ENCODE data around the gene GRIN1.

GRIN1 gene

GRCh38 chr9:137180491-137180890 is 41.5 kb downstream of the GRIN1 start:
- no peak for DNase-seq

GRCh38 chr9:137181680-137182079 is 42.7 kb downstream of the GRIN1 start:
- DNase-seq = no peak

- DNase-seq = no peak
Measured at GRCh38 chr9:137182836-137183235, 43.9 kb downstream of the GRIN1 start.

DNA sequence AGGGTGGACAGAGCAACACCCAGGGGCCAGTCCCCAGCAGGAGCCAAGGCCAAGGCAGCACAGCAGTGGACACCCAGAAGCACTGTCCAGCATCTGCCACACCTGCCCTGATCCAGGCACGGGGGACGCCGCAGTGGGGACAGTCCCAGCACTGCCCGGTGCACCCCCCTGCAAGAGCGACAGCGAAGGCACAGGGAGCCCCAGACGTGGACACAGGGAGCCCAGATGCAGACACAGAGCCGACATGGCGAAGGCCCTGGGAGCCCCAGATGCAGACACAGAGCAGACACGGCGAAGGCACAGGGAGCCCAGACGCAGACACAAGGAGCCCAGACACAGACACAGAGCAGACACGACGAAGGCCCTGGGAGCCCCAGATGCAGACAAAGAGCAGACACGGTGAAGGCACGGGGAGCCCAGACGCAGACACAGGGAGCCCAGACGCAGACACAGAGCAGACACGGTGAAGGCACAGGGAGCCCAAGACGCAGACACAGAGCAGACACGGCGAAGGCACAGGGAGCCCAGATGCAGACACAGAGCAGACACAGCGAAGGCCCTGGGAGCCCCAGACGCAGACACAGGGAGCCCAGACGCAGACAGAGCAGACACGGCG is 45.1 kb downstream of the GRIN1 start:
- no peak for DNase-seq

DNA sequence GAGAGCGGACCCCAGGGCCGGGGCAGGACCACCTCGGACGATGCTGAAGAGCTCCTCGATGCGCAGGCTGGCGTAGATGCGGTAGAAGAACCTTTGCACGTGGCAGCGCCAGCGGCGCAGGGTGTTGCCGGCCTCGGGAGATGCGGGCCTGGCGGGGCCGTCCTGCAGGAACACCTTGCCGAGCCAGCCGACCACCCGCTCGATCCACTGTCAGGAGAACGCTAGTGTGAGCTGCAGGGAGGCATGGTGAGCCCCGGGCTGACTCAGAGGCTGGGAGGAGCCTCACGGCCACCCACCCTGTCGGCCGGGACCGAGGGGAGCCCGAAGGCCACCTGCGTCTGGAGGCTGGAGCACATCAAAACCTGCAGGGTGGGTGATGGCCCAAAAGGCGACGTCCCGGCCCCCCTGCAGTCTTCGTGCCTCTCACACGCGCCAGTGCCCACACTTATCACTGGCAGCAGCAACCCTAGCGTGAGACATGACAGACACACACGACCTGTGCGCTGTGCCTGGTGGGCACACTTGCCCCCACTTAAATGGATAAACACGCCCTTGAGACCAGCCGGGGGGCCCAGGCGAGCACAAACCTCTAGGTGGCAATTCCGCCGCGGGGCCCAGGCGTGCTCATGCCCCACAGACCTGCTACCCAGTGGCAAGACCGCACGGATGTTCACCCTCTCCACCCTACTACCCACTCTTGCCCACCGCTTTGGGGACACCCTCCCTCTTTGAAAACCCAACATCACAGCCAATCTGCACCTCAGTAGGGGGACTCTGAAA is 46.1 kb downstream of the GRIN1 start:
- DNase-seq = no peak

DNA sequence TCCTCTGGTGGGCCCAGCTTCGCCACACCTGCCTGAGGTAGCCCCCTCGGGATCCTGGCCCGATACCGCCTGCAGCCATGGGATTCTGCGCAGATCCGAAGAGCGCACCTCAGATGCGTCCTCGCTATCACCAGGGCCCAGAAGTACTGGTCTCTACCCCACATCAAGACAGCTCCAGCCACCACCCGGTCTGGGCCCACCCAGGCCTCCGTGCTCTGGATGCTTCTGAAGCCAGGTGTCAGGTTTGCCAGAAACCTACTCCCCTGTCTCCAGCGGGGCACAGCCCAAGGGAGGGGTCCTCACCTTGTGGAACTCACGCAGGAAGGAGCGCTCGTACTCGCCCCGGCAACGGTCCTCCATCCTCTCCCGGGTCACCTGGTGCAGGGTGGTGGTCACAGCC is 47.0 kb downstream of the GRIN1 start:
- DNase-seq = no peak

GRCh38 chr9:137186385-137186784 is 47.4 kb downstream of the GRIN1 start:
- DNase-seq = no peak

DNA sequence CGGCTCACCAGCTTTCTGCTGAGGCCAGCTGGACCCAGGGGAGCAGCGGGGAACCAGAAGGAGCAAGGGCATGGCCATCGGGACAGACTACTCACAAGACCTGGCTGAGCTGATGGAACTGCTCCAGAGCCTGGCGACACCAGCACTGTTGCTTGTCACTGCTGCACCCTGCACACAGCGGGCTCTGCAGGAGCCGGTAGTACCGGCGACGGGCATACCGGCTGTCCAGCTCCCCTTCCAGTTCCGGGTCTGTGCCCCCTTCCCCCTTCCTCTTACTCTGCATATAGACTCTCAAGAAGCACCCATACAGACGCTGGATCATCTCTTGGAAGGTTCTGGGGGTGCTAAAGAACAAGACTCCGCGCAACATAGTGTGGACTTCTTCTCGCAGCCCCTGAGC is 48.4 kb downstream of the GRIN1 start:
- DNase-seq = no peak

- no peak for DNase-seq
Measured at GRCh38 chr9:137188086-137188489, 49.1 kb downstream of the GRIN1 start.

DNA sequence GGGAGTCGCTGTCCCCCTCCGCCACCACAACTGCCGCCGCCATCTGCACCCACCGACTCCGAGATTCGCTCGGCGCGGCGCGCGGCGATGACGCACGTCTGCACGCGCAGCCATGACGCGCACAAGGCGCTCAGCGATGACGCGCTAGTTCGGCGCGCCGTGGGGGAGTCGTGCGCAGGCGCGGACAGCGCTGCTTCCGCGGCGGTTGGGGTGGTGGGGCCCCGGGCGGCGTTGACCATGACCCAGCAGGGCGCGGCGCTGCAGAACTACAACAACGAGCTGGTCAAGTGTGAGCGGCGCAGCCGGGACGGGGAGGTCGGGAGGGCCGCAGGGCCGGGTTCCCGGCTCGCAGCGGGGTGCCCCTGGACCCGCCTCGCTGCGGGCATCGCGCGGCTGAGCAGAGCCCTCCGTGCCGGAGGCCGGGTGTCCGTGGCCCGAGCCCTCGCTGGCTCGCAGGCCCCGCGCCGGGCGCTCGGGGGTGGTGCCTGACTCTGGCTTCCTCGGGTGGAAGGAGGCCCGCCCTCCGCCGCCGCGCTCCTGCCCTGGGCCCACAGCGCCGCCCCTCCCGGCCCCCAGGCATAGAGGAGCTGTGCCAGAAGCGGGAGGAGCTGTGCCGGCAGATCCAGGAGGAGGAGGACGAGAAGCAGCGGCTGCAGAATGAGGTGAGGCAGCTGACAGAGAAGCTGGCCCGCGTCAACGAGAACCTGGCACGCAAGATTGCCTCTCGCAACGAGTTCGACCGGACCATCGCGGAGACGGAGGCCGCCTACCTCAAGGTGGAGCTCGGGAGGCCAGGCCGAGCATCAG is 49.7 kb downstream of the GRIN1 start, which contains the start of the genes ANAPC2 and SSNA1:
TSS of gene ANAPC2 (minus strand) at position 71 of the 807 bp plus-strand sequence. CDS start at position 43, 28 bp downstream.
TSS of gene SSNA1 (plus strand) at position 187 of the 807 bp plus-strand sequence. CDS start at position 238, 51 bp downstream.
- peak; percentile 91 for DNase-seq

DNA sequence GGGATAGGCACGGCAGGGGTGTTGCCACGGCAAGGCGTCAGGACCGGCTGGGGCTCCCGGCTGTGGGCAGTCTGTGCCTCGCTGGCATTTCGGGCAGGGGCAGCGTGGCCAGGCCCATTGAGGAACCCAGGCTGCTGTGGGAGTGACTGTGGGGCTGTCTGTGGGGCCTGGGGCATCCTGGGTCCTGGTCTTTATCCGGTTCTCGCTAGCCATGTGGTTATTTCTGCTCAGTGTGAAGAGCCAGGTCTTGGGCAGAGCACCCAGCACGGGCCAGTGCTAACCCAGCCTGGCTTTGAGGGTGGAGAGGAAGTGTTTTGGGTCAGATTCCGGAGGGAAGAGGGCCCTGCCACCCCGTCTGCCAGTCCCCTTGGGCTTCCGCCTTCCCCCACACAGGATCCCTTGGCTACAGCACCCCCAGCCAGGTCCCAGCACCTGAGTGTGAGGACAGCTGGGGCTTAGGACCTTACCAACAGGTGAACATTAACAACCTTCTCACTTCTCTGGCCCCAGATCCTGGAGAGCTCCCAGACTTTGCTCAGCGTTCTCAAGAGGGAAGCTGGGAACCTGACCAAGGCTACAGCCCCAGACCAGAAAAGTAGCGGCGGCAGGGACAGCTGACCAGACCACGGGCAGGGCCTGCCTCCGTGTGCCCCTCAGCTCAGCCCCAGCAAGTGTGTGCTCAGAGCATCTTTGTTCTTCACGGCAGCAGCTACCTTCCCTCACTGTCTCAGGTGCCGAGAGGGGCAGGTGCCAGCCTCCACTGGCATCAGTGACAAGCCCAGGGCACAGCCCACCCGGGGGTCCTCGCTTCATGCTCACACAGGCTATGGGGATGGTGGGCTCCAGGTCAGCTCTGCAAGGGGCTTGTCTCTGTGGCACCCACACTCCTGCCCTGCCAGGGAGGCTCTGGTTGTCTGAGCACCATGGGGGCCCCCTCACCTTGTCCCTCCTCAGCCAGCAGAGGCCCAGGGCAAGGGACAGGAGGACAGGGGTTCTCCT is 50.6 kb downstream of the GRIN1 start:
- no peak for DNase-seq

GRCh38 chr9:137190315-137190856 is 51.4 kb downstream of the GRIN1 start:
- no peak for DNase-seq

DNA sequence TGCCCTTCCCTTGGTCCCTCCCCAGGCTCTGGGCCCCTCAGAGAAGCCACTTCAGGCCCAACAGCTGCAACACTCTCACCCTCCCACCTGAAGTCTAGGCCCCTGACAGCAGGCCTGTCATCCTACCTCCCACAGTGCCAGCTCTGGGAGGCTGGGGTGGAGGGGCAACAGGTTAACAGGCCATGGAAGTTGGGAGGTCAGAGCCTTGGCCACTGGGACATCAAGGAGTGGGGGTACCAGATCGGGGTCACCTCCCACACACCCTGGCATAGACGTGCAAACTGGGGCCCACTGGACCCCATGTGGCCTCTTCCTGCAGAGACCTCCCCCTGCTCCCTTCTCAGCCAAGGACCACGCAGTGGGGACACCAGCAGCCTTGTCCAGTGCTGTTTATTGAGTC is 52.3 kb downstream of the GRIN1 start:
- no peak for DNase-seq

GRCh38 chr9:137191691-137192447 is 52.9 kb downstream of the GRIN1 start:
- no peak for DNase-seq

GRCh38 chr9:137192448-137192780 is 53.5 kb downstream of the GRIN1 start:
- DNase-seq = no peak

- DNase-seq = no peak
Measured at GRCh38 chr9:137192859-137193258, 53.9 kb downstream of the GRIN1 start.

- DNase-seq = no peak
Measured at GRCh38 chr9:137193771-137194170, 54.8 kb downstream of the GRIN1 start.

DNA sequence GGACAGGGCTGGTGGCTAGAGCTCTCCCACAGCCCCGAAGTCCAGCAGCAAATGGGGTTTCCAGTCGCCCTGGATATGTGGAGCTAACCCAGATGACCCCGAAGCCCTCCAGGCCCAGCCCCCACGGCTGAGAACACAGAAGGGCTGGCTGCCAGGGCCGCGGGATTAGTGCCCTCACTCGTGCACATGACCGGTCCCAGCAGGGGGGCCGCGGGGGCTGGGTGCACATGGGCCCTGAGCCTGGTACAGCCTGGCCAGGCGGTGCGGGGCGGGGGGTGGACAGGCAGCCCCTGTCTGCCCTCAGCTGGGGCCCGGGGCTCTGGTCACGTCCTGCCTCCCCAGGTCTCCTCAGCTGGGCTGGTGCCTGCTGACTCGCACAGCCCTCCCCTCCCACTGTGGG is 55.4 kb downstream of the GRIN1 start:
- DNase-seq = no peak

- DNase-seq = no peak
Measured at GRCh38 chr9:137194909-137195308, 56.0 kb downstream of the GRIN1 start.

- DNase-seq = peak; percentile 84
Measured at GRCh38 chr9:137195525-137196220, 56.7 kb downstream of the GRIN1 start.
